BE2C (cell line): ENCODE data around the gene VSX1.

Experiments
- DNase-seq: peaks from one replicate; pipeline ENCODE4 v3.0.0-alpha.2; 2020
- H3K27me3 ChIP-seq: fragments of 250-450 bp; sonication (Bioruptor Pico); 2 replicates; pipeline ENCODE4 v1.5.1; 2020; ENCODE audit warnings: mild to moderate bottlenecking
- H3K36me3 ChIP-seq: fragments of 250-450 bp; sonication (Bioruptor Pico); 2 replicates; pipeline ENCODE4 v1.5.1; 2020; ENCODE audit warnings: mild to moderate bottlenecking
- H3K4me1 ChIP-seq: fragments of 250-450 bp; sonication (Bioruptor Pico); 2 replicates; pipeline ENCODE4 v1.5.1; 2020
- H3K4me3 ChIP-seq: 2 replicates; pipeline ENCODE4 v1.5.1; 2011; ENCODE audit warnings: low read depth, low read length
- H3K9me3 ChIP-seq: fragments of 250-450 bp; sonication (Bioruptor Pico); 2 replicates; pipeline ENCODE4 v1.5.1; 2020
- TF ChIP-seq, protein P1 (sequence below): IDR thresholded peaks from 2 replicates; pipeline ENCODE4 v1.5.1; 2012; ENCODE audit warnings: mild to moderate bottlenecking, low read depth, low read length

Gene VSX1

DNA sequence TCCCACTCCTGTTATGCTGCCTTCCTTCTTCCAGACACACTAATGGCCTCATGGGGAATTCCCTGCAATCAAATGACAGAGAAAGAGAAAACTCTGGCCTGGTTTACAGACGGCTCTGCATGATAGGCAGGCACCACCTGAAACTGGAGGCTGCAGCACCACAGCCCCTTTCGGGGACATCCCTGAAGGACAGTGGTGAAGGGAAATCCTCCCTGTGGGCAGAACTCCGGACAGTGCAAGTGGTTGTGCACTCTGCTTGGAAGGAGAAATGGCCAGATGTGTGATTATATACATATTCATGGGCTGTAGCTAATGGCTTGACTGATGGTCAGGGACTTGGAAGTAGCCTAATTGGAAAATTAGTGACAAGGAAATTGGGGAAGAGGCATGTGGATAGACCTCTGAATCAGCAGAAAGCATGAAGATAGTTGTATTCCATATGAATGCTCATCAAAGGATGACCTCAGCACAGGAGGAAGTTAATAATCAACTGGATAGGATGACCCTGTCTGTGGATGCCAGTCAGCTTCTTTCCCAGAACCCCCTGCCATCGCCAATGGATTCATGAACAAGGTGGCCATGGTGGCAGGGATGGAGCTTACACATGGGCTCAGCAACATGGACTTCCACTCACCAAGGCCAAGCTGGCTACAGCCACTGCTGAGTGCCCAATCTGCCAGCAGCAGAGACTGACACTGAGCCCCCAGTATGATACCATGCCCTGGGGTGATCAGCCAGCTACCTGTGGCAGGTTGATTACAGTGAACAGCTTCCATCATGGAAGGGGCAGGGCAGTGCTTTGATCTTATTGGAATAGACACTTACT, 44.5 kb upstream of the VSX1 start:
- H3K36me3 ChIP-seq, result no peaks in the 10 kb centered on the region
- H3K9me3 ChIP-seq, result no peaks in the 10 kb centered on the region
- no peaks in the 10 kb centered on the region for H3K4me1 ChIP-seq
- DNase-seq, result no peak
- TF ChIP-seq, protein P1, sequence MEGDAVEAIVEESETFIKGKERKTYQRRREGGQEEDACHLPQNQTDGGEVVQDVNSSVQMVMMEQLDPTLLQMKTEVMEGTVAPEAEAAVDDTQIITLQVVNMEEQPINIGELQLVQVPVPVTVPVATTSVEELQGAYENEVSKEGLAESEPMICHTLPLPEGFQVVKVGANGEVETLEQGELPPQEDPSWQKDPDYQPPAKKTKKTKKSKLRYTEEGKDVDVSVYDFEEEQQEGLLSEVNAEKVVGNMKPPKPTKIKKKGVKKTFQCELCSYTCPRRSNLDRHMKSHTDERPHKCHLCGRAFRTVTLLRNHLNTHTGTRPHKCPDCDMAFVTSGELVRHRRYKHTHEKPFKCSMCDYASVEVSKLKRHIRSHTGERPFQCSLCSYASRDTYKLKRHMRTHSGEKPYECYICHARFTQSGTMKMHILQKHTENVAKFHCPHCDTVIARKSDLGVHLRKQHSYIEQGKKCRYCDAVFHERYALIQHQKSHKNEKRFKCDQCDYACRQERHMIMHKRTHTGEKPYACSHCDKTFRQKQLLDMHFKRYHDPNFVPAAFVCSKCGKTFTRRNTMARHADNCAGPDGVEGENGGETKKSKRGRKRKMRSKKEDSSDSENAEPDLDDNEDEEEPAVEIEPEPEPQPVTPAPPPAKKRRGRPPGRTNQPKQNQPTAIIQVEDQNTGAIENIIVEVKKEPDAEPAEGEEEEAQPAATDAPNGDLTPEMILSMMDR, result no peak
- H3K4me3 ChIP-seq, result no peak overlapping the region
- peaks cover 6% of the 10 kb centered on the region; the same call in 1 of the 2 replicates for H3K27me3 ChIP-seq

DNA sequence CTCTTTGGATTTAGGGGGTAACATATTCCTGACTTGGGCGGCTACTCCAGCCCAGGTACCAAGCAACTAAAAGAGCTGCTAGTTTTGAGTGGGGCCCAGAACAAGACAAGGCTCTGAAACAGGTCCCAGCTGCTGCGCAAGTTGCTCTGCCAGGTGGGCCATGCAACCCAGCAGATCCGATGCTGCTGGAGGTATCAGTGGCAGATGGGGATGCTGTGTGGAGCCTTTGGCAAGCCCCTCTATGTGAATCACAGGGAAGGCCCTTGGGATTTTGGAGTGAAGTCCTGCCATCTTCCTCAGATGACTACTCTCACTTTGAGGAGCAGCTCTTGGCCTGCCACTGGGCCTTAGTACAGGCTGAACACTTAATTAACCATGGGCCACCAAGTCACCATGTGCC, 43.7 kb upstream of the VSX1 start:
- Histone ChIP-seq H3K36me3 (no peaks in the 10 kb centered on the region), H3K4me1 (no peaks in the 10 kb centered on the region), H3K27me3 (peaks cover 6% of the 10 kb centered on the region; the same call in 1 of the 2 replicates), H3K9me3 (no peaks in the 10 kb centered on the region), H3K4me3 (no peak overlapping the region)
- TF ChIP-seq, protein P1, result no peak
- no peak for DNase-seq

DNA sequence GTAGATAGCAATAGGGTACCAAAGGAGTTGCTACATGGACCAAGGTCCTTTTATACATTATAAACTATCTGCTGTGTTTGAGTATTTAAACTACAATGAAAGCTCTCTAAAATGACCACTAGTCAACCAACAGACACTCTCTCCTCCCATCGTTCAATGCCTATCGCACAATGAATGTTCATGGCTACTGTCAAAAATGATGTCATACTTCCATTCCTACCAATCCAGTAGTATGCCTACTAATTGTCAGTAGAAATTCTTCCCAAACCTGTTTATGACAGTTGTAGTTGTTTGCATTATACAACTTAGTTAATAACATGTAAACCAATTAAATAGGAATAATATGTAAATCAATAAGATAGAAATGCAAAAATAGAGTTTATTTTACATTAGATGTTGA, 39.0 kb upstream of the VSX1 start:
- TF ChIP-seq, protein P1, result no peak
- Histone ChIP-seq H3K4me1 (no peaks in the 10 kb centered on the region), H3K27me3 (peaks cover 20% of the 10 kb centered on the region), H3K36me3 (no peaks in the 10 kb centered on the region), H3K4me3 (no peak overlapping the region), H3K9me3 (no peaks in the 10 kb centered on the region)
- DNase-seq, result no peak

DNA sequence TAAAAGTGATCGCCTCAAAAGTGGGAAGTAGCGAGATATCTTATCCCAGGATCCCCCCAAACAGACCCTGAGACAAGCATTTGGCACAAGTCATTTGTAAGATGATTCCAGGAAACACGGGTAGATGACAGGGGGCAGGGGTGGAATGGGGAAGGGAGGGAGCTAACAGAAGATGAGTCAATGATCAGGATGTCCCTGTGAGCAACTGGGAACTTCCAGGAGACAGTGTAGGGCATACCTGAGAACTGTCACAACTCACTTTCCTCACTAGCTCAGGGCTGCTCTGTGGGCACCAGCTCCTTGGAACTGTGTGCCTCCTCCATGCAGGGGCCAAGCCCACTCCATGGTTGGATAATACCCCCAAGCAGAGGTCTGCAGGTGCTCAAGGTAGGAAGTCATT, 38.5 kb upstream of the VSX1 start:
- Histone ChIP-seq H3K36me3 (no peaks in the 10 kb centered on the region), H3K27me3 (peaks cover 23% of the 10 kb centered on the region), H3K4me3 (no peak overlapping the region), H3K4me1 (no peaks in the 10 kb centered on the region), H3K9me3 (no peaks in the 10 kb centered on the region)
- TF ChIP-seq, protein P1, result no peak
- no peak for DNase-seq

DNA sequence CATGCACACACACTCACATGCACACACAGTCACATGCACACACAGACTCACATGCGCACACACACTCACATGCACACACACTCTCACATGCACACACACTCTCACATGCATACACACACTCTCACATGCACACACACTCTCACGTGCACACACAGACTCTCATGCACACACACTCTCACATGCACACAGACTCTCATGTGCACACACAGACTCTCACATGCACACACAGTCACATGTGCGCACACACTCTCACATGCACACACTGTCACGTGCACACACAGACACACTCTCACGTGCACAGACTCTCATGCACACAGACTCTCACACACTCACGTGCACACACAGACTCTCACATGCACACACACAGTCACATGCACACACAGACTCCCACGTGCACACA, 36.6 kb upstream of the VSX1 start:
- Histone ChIP-seq H3K27me3 (peaks cover 41% of the 10 kb centered on the region), H3K36me3 (no peaks in the 10 kb centered on the region), H3K4me1 (no peaks in the 10 kb centered on the region), H3K9me3 (no peaks in the 10 kb centered on the region), H3K4me3 (no peak overlapping the region)
- DNase-seq, result no peak
- TF ChIP-seq, protein P1, result no peak

DNA sequence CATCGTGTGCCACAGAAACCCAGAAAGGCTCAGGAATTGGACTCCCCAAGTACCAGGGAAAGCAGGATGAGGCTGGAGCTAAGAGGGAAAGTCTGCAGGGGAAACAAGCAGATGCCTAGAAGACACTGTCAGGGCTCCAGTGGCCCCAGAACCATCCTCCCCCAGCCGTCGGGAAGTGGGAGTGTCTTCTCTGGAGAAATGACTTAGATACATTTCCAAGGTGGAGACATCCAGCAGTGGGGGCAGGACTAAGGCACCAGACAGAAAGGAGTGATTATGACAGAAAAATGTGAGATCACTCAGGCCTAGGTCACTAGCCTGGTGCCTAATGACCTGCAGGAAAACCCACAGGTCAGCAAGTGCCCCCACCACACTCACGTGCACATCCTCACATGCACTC, 36.0 kb upstream of the VSX1 start:
- no peak for DNase-seq
- Histone ChIP-seq H3K4me3 (no peak overlapping the region), H3K27me3 (peaks cover 39% of the 10 kb centered on the region), H3K4me1 (no peaks in the 10 kb centered on the region), H3K9me3 (no peaks in the 10 kb centered on the region), H3K36me3 (no peaks in the 10 kb centered on the region)
- TF ChIP-seq, protein P1, result no peak
